HT1080 (cell line): Measurements from ENCODE around the gene AP1S3. TPM values are rescaled to one million over a fixed set of nuclear protein-coding genes. Genes with fewer than 3 reads are reported as not detected.
"Not testable (repeated sequence)": the region's sequence is repeated elsewhere in the genome, so short reads cannot be mapped to it uniquely, and the experiment has no call there.

Experiments
- DNase-seq: peaks from one replicate; pipeline ENCODE4 v3.0.0-alpha.2; 2015; ENCODE audit warnings: low read depth
- total RNA-seq: library from RNA; depleted of rRNA; stranded (reverse); fragments of >200 nt; shearing (Covaris generic); gene quantifications from 2 replicates; pipeline ENCODE4 v1.2.3, GENCODE V29; 2014

AP1S3 gene
- total RNA-seq, 1 experiment from 2014 or later: 13.3 TPM

- no peak for DNase-seq
Measured at GRCh38 chr2:223801736-223802135, 35.6 kb downstream of the AP1S3 start.

GRCh38 chr2:223800908-223801307, 36.5 kb downstream of the AP1S3 start:
- DNase-seq: no peak

GRCh38 chr2:223797811-223798721, 39.3 kb downstream of the AP1S3 start:
- DNase-seq: peak; percentile 60

GRCh38 chr2:223797037-223797436, 40.3 kb downstream of the AP1S3 start:
- DNase-seq: peak; percentile 75

- no peak for DNase-seq
Measured at GRCh38 chr2:223789423-223789822, 48.0 kb downstream of the AP1S3 start.

GRCh38 chr2:223788826-223789225, 48.6 kb downstream of the AP1S3 start:
- DNase-seq: no peak

- DNase-seq: not testable (repeated sequence)
Measured at GRCh38 chr2:223788106-223788505, 49.3 kb downstream of the AP1S3 start.

GRCh38 chr2:223787358-223787757, 50.0 kb downstream of the AP1S3 start:
- no peak for DNase-seq

GRCh38 chr2:223786943-223787342, 50.4 kb downstream of the AP1S3 start:
- DNase-seq: no peak

GRCh38 chr2:223786236-223786635, 51.1 kb downstream of the AP1S3 start:
- DNase-seq: no peak

- DNase-seq: no peak
Measured at GRCh38 chr2:223784221-223784772, 53.1 kb downstream of the AP1S3 start.

- DNase-seq: no peak
Measured at GRCh38 chr2:223782629-223783028, 54.8 kb downstream of the AP1S3 start.

GRCh38 chr2:223781560-223781959, 55.8 kb downstream of the AP1S3 start:
- no peak for DNase-seq

- peak; percentile 58 for DNase-seq
Measured at GRCh38 chr2:223779877-223780276, 57.5 kb downstream of the AP1S3 start.

GRCh38 chr2:223774193-223774592, 63.2 kb downstream of the AP1S3 start:
- DNase-seq: no peak

- no peak for DNase-seq
Measured at GRCh38 chr2:223772363-223772762, 65.0 kb downstream of the AP1S3 start.

GRCh38 chr2:223771475-223771874, 65.9 kb downstream of the AP1S3 start:
- no peak for DNase-seq

GRCh38 chr2:223768179-223768578, 69.2 kb downstream of the AP1S3 start:
- DNase-seq: no peak

GRCh38 chr2:223767341-223767740, 70.0 kb downstream of the AP1S3 start:
- DNase-seq: no peak

GRCh38 chr2:223765221-223765785, 72.1 kb downstream of the AP1S3 start:
- DNase-seq: no peak

- no peak for DNase-seq
Measured at GRCh38 chr2:223764796-223765195, 72.6 kb downstream of the AP1S3 start.

- DNase-seq: no peak
Measured at GRCh38 chr2:223762853-223763252, 74.5 kb downstream of the AP1S3 start.
